CD1c-positive myeloid dendritic cell (primary cell): ENCODE data around the gene C19orf38.
A peak's percentile ranks its signal among the peaks of the same experiment; 100 is the strongest.
"Not testable (repeated sequence)": the region's sequence is repeated elsewhere in the genome, so short reads cannot be mapped to it uniquely, and the experiment has no call there.

ENCODE experiments used
- DNase-seq: peaks from one replicate; pipeline ENCODE4 v3.0.0-alpha.2; 2016; ENCODE audit errors: extremely low spot score

The C19orf38 gene

GRCh38 chr19:10852098-10852800 is 4.0 kb downstream of the C19orf38 start:
- DNase-seq: no peak

GRCh38 chr19:10852941-10853340 is 4.7 kb downstream of the C19orf38 start:
- DNase-seq: no peak

- DNase-seq: peak; percentile 37
Observed at GRCh38 chr19:10854350-10855089, 6.3 kb downstream of the C19orf38 start.

- DNase-seq: peak; percentile 61
Observed at GRCh38 chr19:10855879-10856522, 7.8 kb downstream of the C19orf38 start.

- DNase-seq: not testable (repeated sequence)
Observed at GRCh38 chr19:10856899-10857298, 8.7 kb downstream of the C19orf38 start.

- peak; percentile 45 for DNase-seq
Observed at GRCh38 chr19:10858204-10858828, 10.1 kb downstream of the C19orf38 start.

DNA sequence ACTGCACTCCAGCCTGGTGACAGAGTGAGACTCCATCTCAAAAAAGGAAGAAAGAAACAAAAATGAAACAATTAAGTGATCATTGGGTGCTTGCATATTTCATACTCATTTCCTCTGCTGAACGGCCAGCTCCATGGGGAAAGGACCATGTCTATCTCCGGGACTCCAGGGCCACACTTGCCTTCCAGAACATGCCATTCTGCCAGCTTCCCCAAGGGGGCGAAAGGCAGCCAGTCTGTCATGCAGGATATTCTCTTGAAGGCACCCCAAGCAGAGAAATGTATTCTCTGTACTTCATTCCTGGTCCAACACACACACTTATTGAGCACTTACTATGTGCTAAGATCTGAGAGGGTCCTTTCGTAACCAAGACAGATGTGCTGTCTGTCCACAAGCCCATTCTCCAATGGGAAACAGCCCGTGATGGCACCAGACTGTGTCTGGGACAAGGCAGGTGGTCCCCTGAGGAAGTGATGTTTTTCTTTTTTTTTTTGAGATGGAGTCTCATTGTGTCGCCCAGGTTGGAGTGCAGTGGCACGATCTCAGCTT is 13.0 kb downstream of the C19orf38 start:
- DNase-seq: peak; percentile 72

DNA sequence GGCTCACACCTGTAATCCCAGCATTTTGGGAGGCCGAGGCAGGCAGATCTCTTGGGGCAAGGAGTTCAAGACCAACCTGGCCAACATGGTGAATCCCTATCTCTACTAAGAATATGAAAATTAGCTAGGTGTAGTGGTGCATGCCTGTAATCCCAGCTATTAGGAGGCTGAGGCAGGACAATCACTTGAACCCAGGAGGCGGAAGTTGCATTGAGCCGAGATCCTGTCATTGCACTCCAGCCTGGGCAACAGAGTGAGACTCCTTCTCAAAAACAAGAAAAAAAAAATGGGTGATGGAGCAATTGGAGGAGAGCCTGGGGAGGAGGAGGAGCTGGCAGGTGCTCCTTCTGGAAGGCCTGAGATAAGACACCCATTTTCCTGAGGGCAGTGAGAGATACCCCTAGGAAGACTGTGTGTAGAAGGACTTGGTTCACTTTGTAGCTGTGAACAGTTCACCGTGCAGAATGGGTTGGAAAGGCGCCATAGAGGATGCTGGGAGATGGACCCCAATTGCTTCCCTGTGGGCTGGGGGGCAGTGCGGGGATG is 14.4 kb downstream of the C19orf38 start:
- DNase-seq: no peak

GRCh38 chr19:10863107-10863717 is 15.0 kb downstream of the C19orf38 start:
- DNase-seq: peak; percentile 50

DNA sequence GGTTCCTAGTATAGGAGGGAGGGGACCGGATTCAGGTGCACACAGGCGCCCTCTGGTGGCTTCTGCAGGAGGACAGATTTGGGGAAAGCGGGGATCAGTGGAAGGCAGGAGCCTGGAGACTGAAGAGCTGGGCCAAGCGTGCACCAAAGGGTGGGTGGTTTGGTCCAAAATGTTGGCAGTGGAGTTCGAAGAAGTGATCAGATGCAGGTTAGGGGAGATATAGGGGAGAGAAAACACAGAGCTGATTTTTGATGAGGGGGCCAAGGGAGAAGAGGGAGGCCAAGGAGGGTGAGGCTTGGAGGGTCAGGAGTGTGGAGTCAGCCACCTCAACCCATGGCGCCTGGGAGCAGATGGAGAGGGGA is 16.3 kb downstream of the C19orf38 start:
- DNase-seq: peak; percentile 84

DNA sequence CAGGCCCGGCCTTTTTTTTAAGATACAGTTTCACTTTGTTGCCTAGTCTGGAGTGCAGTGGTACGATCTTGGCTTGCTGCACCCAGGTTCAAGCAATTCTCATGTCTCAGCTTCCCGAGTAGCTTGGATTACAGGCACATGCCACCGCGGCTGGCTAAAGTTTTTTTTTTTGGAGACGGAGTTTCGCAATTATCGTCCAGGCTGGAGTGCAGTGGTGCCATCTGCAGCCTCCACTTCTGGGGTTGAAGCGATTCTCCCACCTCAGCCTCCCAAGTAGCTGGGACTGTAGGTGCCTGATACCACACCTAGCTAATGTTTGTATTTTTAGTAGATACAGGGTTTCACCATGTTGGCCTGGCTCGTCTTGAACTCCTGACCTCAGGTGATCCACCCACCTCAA is 18.3 kb downstream of the C19orf38 start:
- DNase-seq: no peak

- DNase-seq: no peak
Observed at GRCh38 chr19:10868872-10869547, 20.8 kb downstream of the C19orf38 start.

DNA sequence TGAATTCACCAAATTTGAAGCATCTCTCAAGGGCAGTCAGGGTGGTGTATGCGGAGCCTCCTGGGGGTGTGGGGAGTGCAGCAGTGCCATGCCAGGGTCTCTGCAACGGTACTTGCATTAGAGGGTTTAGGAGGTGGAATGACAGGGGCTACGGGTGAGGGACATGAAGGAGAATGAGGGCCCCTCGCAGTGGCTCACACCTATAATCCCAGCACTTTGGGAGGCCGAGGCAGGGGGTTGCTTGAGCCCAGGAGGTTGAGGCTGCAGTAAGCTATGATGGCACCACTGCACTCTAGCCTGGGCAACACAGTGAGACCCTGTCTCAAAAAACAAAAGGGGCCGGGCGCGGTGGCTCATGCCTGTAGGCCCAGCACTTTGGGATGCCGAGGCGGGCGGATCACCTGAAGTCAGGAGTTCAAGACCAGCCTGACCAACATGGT is 21.7 kb downstream of the C19orf38 start:
- DNase-seq: not testable (repeated sequence)

DNA sequence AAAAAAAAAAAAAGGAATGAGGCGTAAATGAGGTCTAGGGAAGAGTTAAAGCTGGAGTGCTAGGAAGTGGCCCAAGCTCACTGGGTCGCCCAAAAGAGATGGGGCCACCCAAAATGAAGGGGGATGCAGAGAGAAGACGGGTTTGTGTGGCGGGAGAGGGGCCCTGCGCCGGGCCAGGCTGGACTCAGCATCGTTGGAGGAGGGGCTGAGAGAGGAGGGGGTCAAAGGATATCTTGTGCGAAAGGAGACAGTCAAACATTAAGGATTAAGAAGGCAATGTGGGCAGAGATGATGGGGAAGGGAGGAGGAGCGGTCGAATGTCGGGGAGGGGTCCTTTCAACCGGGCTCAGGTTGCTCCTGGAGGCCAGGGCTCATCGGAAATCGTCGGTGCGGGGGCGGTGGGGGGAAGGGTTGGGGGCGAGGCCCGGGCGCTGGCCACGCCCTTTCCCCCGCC is 22.3 kb downstream of the C19orf38 start:
- DNase-seq: no peak

GRCh38 chr19:10870955-10871603 is 22.9 kb downstream of the C19orf38 start, which contains the start of gene CARM1:
Gene CARM1 (plus strand): TSS chr19:10871553. CDS start chr19:10871703, 150 bp downstream.
- DNase-seq: peak; percentile 99

GRCh38 chr19:10871711-10872545 is 23.7 kb downstream of the C19orf38 start:
- DNase-seq: peak; percentile 28

DNA sequence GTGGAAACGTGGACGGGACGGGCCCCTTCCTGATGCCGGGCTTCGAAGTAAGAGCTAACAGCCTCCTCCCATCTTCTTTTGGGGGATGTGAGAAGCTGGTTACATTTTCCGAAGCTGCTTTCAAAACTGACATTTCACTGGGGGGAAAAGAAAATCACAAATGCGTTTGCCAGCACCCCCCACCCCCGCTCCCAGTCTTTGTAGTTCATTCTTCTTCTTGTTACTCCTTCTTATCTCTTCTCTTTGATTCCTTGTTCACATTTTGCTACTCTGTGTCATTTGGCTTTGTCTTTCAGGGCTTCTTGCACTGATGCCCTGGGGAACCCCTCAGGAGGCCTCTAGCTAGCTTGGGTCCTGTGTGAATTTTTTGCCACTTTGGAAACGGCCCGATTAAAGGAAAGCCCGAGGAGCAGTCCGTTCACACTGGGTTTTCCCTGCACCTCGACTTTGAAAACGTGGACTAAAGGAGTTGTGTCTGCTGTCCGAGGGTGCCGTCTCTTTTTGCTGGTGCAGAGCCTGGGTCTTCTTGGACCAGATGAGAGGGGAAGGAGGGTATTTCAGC is 24.4 kb downstream of the C19orf38 start:
- DNase-seq: no peak

GRCh38 chr19:10874024-10874423 is 25.8 kb downstream of the C19orf38 start:
- no peak for DNase-seq
